Trophoblast cell (in vitro differentiated cells and primary cell): ENCODE results near the gene TCEAL8.

Source experiments
- DNase-seq, 2 donors: peaks; one replicate each; pipeline ENCODE4 v3.0.0-alpha.2; 2016
- H2AFZ ChIP-seq: 2 replicates; pipeline ENCODE4 v1.6.1; 2013; ENCODE audit warnings: low read length, moderate library complexity, mild to moderate bottlenecking; ENCODE audit not compliant: insufficient read depth, poor library complexity
- H2AK5ac ChIP-seq: 2 replicates; pipeline ENCODE4 v1.6.1; 2013; ENCODE audit warnings: mild to moderate bottlenecking, low read length
- H2BK120ac ChIP-seq: 2 replicates; pipeline ENCODE4 v1.6.1; 2013; ENCODE audit warnings: low read length, mild to moderate bottlenecking, moderate library complexity; ENCODE audit not compliant: insufficient read depth, poor library complexity
- H2BK12ac ChIP-seq: 2 replicates; pipeline ENCODE4 v1.6.1; 2013; ENCODE audit warnings: mild to moderate bottlenecking, low read length, moderate library complexity
- H2BK5ac ChIP-seq: 2 replicates; pipeline ENCODE4 v1.6.1; 2013; ENCODE audit warnings: low read length, low read depth, moderate library complexity, mild to moderate bottlenecking; ENCODE audit not compliant: poor library complexity
- H3K14ac ChIP-seq: 2 replicates; pipeline ENCODE4 v1.6.1; 2013; ENCODE audit warnings: mild to moderate bottlenecking, low read length
- H3K18ac ChIP-seq: 2 replicates; pipeline ENCODE4 v1.6.1; 2013; ENCODE audit warnings: mild to moderate bottlenecking, low read length
- H3K23ac ChIP-seq: 2 replicates; pipeline ENCODE4 v1.6.1; 2013; ENCODE audit warnings: low read length
- H3K27ac ChIP-seq: 2 replicates; pipeline ENCODE4 v1.5.1; 2013; ENCODE audit warnings: low read depth, mild to moderate bottlenecking, inconsistent platforms, low read length, moderate library complexity
- H3K27me3 ChIP-seq: 2 replicates; pipeline ENCODE4 v1.6.1; 2013; ENCODE audit warnings: inconsistent platforms, mild to moderate bottlenecking, low read length, moderate library complexity; ENCODE audit not compliant: insufficient read depth
- H3K36me3 ChIP-seq, 2 experiments: 1 replicate in 1 of 2; 2 replicates in 1 of 2; pipeline ENCODE4 v1.6.1; 2013; ENCODE audit warnings: low read length in 2 of 2, mild to moderate bottlenecking in 2 of 2, moderate library complexity in 1 of 2; ENCODE audit not compliant: insufficient read depth in 2 of 2, control insufficient read depth in 1 of 2
- H3K4ac ChIP-seq: 2 replicates; pipeline ENCODE4 v1.6.1; 2013; ENCODE audit warnings: low read depth, mild to moderate bottlenecking, low read length, moderate library complexity
- H3K4me1 ChIP-seq, 2 experiments: 1 replicate in 1 of 2; 2 replicates in 1 of 2; pipeline ENCODE4 v1.6.1; 2013; ENCODE audit warnings: low read length in 2 of 2, mild to moderate bottlenecking in 2 of 2, moderate library complexity in 1 of 2; ENCODE audit not compliant: insufficient read depth in 2 of 2, control insufficient read depth in 1 of 2
- H3K4me2 ChIP-seq: 2 replicates; pipeline ENCODE4 v1.6.1; 2013; ENCODE audit warnings: inconsistent platforms, mild to moderate bottlenecking, low read length, moderate library complexity
- H3K4me3 ChIP-seq: 2 replicates; pipeline ENCODE4 v1.5.1; 2013; ENCODE audit warnings: mild to moderate bottlenecking, low read depth, low read length, inconsistent platforms
- H3K79me1 ChIP-seq: one replicate; pipeline ENCODE4 v1.6.1; 2013; ENCODE audit warnings: low read length
- H3K79me2 ChIP-seq: 2 replicates; pipeline ENCODE4 v1.6.1; 2013; ENCODE audit warnings: low read length, mild to moderate bottlenecking; ENCODE audit not compliant: control insufficient read depth, insufficient read depth, poor library complexity
- H3K9ac ChIP-seq: 2 replicates; pipeline ENCODE4 v1.6.1; 2013; ENCODE audit warnings: mild to moderate bottlenecking, low read length
- H3K9me3 ChIP-seq: 2 replicates; pipeline ENCODE4 v1.6.1; 2013; ENCODE audit warnings: low read depth, mild to moderate bottlenecking, control low read depth, inconsistent platforms, low read length; ENCODE audit not compliant: insufficient read depth
- H4K12ac ChIP-seq: 2 replicates; pipeline ENCODE4 v1.6.1; 2013; ENCODE audit warnings: low read depth, mild to moderate bottlenecking, low read length, moderate library complexity
- H4K8ac ChIP-seq: 2 replicates; pipeline ENCODE4 v1.6.1; 2013; ENCODE audit warnings: low read depth, mild to moderate bottlenecking, low read length, moderate library complexity
- H4K91ac ChIP-seq: one replicate; pipeline ENCODE4 v1.6.1; 2013; ENCODE audit warnings: low read depth, mild to moderate bottlenecking, low read length, moderate library complexity
- WGBS: extraction: QIAGEN DNeasy Blood & Tissue Kit; methylation state at CpG from one replicate; pipeline ENCODE4 v1.1.7; 2013; ENCODE audit warnings: missing lambda C conversion rate; ENCODE audit not compliant: insufficient read length, insufficient coverage; ENCODE audit errors: extremely low coverage; 5-methylcytosine and 5-hydroxymethylcytosine counted together

The TCEAL8 gene

GRCh38 chrX:103256651-103257050 is 1.7 kb upstream of the TCEAL8 start:
- no peak overlapping the region for H2AK5ac ChIP-seq
- H3K18ac ChIP-seq, result no peak overlapping the region
- no peak overlapping the region for H2AFZ ChIP-seq
- H3K9me3 ChIP-seq, result no peaks in the 10 kb centered on the region
- no peak overlapping the region for H4K12ac ChIP-seq
- H3K14ac ChIP-seq, result no peak overlapping the region
- H4K8ac ChIP-seq, result no peak overlapping the region
- H3K79me2 ChIP-seq, result no peaks in the 10 kb centered on the region
- no peak overlapping the region for H3K9ac ChIP-seq
- H2BK5ac ChIP-seq, result no peak overlapping the region
- no peak overlapping the region for H3K4ac ChIP-seq
- peaks cover 0 to 5% of the 10 kb centered on the region in 2 experiments for H3K36me3 ChIP-seq
- H3K4me3 ChIP-seq, result no peak overlapping the region
- H3K4me1 ChIP-seq, result peaks cover 4 to 7% of the 10 kb centered on the region in 2 experiments
- no peak overlapping the region for H3K27ac ChIP-seq
- H2BK12ac ChIP-seq, result no peak overlapping the region
- no peak overlapping the region for H3K4me2 ChIP-seq
- no peak for DNase-seq
- no peak overlapping the region for H4K91ac ChIP-seq
- no peak overlapping the region for H3K23ac ChIP-seq
- H2BK120ac ChIP-seq, result no peak overlapping the region
- H3K27me3 ChIP-seq, result no peaks in the 10 kb centered on the region
- H3K79me1 ChIP-seq, result peaks cover 16% of the 10 kb centered on the region

GRCh38 chrX:103254171-103254824 is 657 bp downstream of the TCEAL8 start:
- H2BK120ac ChIP-seq, result peak overlapping the region; percentile 96
- no peak overlapping the region for H2BK12ac ChIP-seq
- peak overlapping the region; percentile 90 for H3K18ac ChIP-seq
- peak overlapping the region; percentile 97 for H4K8ac ChIP-seq
- H3K4me3 ChIP-seq, result peak overlapping the region; percentile 75
- H3K4me1 ChIP-seq, result peaks cover 4 to 9% of the 10 kb centered on the region in 2 experiments
- H3K14ac ChIP-seq, result peak overlapping the region; percentile 97
- peak in 1 of 2 donors; percentile 32 for DNase-seq
- no CpG with 5 or more reads among the region's 22 CpGs for WGBS
- H2AFZ ChIP-seq, result peak overlapping the region; percentile 71
- no peaks in the 10 kb centered on the region for H3K79me2 ChIP-seq
- H4K91ac ChIP-seq, result peak overlapping the region; percentile 97
- no peaks in the 10 kb centered on the region for H3K9me3 ChIP-seq
- no peaks in the 10 kb centered on the region for H3K27me3 ChIP-seq
- peak overlapping the region; percentile 18 for H2AK5ac ChIP-seq
- peak overlapping the region; percentile 95 for H3K4ac ChIP-seq
- H3K23ac ChIP-seq, result no peak overlapping the region
- H3K4me2 ChIP-seq, result peak overlapping the region; percentile 78
- peaks cover 22% of the 10 kb centered on the region for H3K79me1 ChIP-seq
- H3K36me3 ChIP-seq, result peaks cover 0 to 5% of the 10 kb centered on the region in 2 experiments
- peak overlapping the region; percentile 70 for H4K12ac ChIP-seq
- H2BK5ac ChIP-seq, result peak overlapping the region; percentile 96
- H3K9ac ChIP-seq, result peak overlapping the region; percentile 88
- peak overlapping the region; percentile 96 for H3K27ac ChIP-seq

GRCh38 chrX:103253608-103254007 is 1.3 kb downstream of the TCEAL8 start:
- no peak overlapping the region for H3K23ac ChIP-seq
- H3K27ac ChIP-seq, result peak overlapping the region; percentile 96
- peak overlapping the region; percentile 37 for H4K91ac ChIP-seq
- H3K36me3 ChIP-seq, result peaks cover 0 to 5% of the 10 kb centered on the region in 2 experiments
- H3K79me1 ChIP-seq, result peaks cover 22% of the 10 kb centered on the region
- H3K9me3 ChIP-seq, result no peaks in the 10 kb centered on the region
- peak overlapping the region; percentile 49 for H2BK5ac ChIP-seq
- H2BK120ac ChIP-seq, result no peak overlapping the region
- H4K12ac ChIP-seq, result no peak overlapping the region
- H3K18ac ChIP-seq, result no peak overlapping the region
- no peaks in the 10 kb centered on the region for H3K79me2 ChIP-seq
- H3K27me3 ChIP-seq, result no peaks in the 10 kb centered on the region
- peak overlapping the region; percentile 73 for H3K9ac ChIP-seq
- no peak overlapping the region for H4K8ac ChIP-seq
- DNase-seq, result peak in 1 of 2 donors; percentile 36
- WGBS, result no CpG with 5 or more reads among the region's 8 CpGs
- H2BK12ac ChIP-seq, result peak overlapping the region; percentile 76
- no peak overlapping the region for H2AFZ ChIP-seq
- no peak overlapping the region for H3K4me3 ChIP-seq
- H3K4me1 ChIP-seq, result peaks cover 4 to 9% of the 10 kb centered on the region in 2 experiments
- H3K14ac ChIP-seq, result peak overlapping the region; percentile 56
- peak overlapping the region; percentile 78 for H3K4me2 ChIP-seq
- H3K4ac ChIP-seq, result peak overlapping the region; percentile 75
- H2AK5ac ChIP-seq, result no peak overlapping the region

GRCh38 chrX:103250977-103251376 is 4.0 kb downstream of the TCEAL8 start:
- Histone ChIP-seq H2AK5ac (no peak overlapping the region), H3K36me3 (peaks cover 0 to 5% of the 10 kb centered on the region in 2 experiments), H3K27me3 (no peaks in the 10 kb centered on the region), H4K8ac (no peak overlapping the region), H3K23ac (no peak overlapping the region), H2BK12ac (no peak overlapping the region), H3K4me2 (peak overlapping the region; percentile 31), H3K4me1 (peaks cover 4 to 9% of the 10 kb centered on the region in 2 experiments), H3K79me1 (peaks cover 22% of the 10 kb centered on the region), H3K27ac (peak overlapping the region; percentile 70), H2BK120ac (no peak overlapping the region), H4K12ac (no peak overlapping the region), H3K18ac (no peak overlapping the region), H3K4me3 (no peak overlapping the region), H3K14ac (no peak overlapping the region), H3K79me2 (no peaks in the 10 kb centered on the region), H3K9me3 (no peaks in the 10 kb centered on the region), H2AFZ (no peak overlapping the region), H3K4ac (no peak overlapping the region), H4K91ac (peak overlapping the region; percentile 11), H3K9ac (no peak overlapping the region), H2BK5ac (peak overlapping the region; percentile 42)
- WGBS, result no CpG with 5 or more reads among the region's 5 CpGs
- peak; percentile 72 to 89 for DNase-seq
